ENCODE data around the gene NBEA.

GRCh38 chr13:35143123-35143522, 201.1 kb downstream of the NBEA start:
- TF ChIP-seq EGR2 (tag by site-specific recombination; IDR thresholded peaks at IDR 0.05; ENCODE audit: low read depth) (no peak), ZIC2 (tag by site-specific recombination; IDR thresholded peaks at IDR 0.05) (no peak), ZNF140 (tag by site-specific recombination; IDR thresholded peaks at IDR 0.05) (no peak), ZNF248 (tag by site-specific recombination; IDR thresholded peaks at IDR 0.05) (no peak), CTCF (tag by site-specific recombination; IDR thresholded peaks at IDR 0.05) (no peak), KLF1 (tag by site-specific recombination; IDR thresholded peaks at IDR 0.05) (no peak), ZNF830 (tag by site-specific recombination; IDR thresholded peaks at IDR 0.05; ENCODE audit: low read depth) (no peak)
